Measurements from ENCODE around the gene PARP1.

Gene PARP1

DNA sequence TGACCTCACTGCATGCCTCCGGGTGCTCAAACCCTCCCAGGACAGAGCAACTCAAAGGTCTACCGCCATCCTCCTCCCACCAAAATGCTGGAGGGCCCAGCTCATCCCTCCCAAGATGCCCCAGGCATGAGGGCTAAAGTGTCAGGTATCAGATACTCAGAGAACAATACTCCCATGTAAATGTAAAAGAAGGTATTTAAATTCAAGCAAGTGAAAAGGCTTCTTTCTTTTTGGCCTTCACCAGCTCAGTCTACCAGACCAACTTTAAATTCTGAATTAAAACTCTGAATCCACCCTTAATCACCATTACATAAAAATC, 3.0 kb downstream of the PARP1 start:
- no peak for DNase-seq

DNA sequence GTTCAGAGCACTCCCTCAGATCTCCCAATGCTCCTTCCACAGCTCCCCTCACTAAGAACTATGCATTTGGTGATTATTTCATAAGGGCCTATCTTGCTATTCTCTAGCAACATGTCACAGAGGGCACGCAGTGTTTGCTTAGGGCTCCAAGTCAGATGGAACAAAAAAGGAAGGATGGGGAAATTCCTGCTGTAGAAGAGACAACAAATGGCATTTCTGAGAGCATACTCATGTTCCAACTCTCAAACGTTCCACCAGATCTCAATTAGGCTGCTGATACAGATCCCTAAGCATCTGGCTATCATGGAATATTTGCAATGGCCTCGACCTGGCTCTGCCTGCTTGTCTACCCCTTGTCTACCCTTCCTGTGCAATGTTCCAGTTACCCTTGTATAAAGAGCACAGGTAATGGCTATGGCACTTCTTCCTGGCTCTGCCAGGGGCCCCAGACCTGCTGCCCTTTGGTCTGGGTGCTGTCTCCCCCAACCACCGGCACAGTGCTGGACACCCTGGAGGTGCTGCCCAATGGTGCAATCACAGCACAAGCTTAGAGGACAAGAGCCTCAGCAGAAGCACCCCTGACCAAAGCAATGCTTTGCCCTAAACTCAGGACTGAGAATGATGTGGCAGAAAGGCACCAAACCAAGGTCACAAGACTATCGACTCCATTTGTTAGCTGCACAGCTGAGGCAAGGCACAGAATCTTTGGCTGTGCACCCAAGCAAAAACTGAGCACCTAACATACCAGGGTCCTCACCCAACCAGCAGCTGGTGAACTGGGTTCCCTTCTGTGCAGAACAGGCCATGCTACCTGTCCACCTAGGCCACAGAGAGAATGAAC, 3.6 kb downstream of the PARP1 start:
- DNase-seq = no peak

DNA sequence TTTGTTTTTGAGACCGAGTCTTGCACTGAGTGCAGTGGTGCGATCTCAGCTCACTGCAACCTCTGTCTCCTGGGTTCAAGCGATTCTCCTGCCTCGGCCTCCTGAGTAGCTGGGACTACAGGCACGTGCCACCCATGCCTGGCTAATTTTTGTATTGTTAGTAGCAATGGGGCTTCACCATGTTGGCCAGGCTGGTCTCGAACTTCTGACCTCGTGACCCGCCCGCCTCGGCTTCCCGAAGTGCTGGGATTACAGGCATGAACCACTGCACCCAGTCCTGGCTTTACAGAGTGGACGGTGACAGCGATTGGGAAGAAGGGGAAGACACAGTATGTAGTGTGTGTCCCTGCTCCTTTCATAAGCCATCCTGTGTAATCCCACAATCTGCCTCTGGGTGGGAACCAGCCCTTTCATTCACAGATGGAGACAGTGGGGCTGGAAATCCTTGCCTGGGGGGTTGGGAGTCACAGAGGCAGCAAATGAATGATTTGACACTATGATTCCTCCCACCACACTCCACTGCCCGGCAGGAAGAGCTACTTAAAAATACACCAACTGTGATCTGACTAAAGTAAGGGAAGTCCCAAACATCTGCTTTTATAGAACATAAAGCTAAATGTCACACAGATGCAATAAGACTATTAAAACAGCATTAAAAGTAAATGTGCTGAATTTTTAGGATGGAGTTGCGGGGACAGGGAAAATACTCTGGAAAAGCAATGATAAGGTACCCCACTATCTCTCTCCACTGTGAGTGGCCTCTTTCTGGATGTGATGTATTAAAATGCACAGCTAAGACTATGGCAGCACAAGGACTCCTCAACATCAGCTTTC, 4.5 kb downstream of the PARP1 start:
- DNase-seq = no peak

DNA sequence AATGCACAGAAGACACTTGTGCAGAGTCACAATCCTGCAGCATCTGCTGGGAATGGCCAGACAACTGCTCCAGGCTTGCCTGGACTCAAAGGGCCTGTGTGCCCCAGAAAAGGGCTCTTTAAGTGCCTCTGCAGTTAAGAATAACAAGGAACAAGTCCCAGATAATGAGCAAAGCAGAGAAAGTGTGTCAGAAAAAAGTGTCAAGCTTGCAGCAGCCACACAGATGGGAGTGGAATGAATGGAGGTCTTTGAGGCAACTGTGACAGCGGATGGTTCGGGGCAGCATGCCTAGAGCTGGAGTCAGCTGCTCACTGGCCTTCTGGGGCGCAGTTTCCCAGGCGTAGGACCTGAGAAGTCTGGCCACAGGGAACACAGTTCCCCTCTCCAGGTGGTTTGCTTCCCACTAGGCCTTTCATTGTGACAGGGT, 5.1 kb downstream of the PARP1 start:
- DNase-seq = no peak

DNA sequence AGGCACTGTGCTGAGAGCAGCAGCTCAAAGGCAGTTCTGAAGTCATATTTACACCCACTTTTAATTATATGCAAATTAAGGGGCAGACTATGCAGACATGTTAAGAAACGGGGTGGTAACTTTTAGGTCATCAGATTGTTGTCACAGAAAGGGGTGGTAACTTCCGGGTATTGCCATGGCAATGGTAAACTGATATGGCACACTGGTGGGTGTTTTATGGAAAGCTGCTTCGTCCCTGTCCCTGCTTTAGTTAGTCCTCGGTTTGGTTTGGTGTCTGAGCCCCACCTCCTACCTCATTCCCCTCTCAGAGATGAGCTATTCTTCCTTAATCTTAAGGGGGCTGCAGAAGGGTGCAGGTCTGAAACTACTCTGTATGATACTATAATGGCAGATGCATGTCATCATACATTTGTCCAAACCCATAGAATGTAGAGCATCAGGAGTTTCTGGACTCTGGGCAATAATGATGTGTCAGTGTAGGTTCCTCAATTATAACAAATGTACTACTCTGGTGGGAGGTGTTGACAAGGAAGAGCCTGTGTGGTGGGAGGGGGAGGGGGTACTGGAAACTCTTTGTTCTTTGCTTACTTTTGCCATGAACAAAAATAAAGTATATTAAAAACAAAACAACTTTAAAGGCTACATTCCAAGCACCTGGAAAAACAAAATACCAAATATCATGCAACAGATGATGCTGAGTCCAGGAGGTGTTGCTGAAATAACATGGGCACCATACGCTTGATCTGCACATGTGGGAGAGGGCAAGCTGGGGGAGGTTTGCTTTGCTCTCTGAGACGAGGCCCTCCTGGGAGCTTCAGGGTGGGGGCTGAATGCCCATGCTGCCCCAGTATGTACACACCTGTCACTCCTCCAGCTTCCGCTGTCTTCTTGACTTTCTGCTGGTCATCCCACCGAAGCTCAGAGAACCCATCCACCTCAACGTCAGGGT, 6.3 kb downstream of the PARP1 start:
- DNase-seq = no peak

DNA sequence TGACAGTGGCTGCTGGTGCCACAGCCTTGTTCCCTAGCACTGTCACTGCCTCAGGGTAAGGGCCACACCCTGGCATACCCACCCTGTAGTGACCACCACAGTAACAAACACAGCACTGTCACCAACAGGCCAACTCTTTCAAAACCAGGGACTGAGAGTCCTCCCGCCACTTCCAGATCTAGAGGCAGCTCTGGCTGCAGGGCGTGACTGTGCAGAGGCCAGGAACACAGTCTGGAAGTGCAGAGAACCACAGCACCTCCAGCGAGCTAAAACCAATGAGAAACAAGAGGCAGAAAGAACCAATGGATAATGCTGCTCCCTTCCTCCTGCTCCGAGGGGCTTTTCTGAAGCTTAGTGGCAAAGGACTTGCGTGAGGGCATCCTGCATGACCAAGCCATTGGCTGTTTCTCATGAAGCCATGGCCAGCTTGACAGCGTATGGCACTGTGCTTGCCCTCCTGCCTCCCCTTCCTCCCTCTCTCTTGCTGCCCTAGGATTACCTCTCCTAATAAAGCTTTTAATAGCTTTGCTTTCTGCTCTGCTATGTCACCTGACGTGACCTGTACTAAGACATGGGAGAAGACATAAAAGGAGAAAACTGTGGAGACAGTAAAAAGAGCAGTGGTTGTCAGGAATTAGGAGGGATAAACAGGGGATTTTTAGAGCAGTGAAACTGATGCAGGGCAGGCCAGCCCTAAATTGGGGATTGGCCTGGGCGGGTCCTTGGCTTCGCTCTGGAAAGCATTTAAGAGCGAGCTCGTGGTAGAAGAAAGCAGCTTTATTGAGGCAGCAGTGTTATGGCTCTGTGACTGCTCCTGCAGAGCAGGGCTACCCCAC, 7.2 kb downstream of the PARP1 start:
- DNase-seq = no peak

DNA sequence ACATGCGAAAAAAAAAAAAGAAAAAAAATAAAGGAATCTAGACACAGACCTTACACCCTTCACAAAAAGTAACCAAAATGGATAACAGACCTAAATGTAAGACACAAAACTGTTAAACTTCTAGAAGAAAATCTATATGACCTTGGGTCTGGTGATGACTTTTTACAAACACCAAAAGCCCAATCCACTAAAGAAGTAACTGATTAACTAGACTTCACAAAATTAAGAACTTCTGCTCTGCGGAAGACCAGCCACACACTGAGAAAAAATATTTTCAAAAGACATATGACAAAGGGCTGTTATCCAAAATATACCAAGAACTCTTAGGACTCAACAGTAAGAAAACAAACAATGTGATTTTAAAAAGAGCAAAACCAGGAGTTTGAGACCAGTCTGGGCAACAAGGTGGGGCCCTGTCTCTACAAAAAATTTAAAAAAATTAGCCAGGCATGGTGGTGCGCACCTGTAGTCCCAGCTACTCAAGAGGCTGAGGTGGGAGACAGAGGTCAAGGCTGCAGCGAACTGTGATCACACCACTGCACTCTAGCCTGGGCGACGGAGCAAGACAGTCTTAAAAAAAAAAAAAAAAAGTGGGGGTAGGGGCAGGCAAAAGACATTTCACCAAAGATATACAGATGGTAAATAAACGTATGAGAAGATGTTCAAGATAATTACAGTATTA, 9.8 kb downstream of the PARP1 start:
- DNase-seq = no peak

DNA sequence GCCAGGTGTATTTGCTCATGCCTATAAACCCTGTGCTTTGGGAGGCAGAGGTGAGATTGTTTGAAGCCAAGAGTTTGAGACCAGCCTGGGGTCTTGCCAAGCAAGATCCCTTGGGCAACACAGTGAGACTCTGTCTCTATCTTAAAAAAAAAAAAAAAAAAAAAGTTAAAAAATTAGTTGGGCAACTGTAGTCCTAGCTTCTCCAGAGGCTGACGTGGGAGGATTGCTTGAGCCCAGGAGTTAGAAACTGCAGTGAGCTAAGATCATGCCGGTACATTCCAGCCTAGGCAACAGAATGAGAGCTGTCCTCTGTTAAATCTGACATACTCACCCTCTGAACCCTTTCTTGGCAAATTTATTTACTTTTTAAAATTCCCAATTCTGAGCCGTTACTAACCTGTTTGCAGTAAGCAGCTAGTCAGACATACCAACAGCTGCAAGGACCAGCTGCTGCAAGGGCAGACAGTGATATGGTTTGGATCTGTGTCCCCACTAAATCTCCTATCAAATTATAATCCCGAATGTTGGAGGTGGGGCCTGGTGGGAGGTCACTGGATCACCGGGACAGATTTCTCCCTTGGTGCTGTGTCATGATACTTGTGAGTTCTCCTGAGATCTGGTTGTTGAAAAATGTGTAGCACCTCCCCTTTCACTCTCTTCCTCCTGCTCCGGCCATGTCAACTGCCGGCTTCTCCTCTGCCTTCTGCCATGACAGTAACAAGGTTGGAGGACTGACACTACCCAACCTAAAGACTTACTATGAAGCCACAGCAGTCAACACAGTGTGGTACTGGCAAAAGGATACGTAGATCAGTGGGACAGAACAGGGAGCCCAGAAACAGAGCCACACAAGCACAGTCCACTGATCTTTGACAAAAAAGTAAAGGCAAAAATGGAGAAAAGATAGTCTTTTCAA, 10.6 kb downstream of the PARP1 start:
- no peak for DNase-seq

DNA sequence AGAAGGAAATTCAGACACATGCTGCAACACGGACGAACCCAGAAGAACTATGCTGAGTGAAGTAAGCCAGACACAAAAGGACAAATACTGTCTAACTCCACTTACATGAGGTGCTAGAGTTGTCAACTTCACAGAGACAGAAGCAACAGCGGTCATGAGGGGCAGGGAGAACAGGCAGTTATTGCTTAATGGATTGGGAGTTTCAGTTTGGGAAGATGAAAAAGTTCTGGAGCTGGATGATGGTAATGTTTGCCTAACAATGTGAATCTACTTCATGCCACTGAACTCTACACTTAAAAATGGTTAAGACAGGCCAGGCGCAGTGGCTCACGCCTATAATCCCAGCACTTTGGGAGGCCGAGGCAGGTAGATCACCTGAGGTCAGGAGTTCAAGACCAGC, 12.1 kb downstream of the PARP1 start:
- no peak for DNase-seq

DNA sequence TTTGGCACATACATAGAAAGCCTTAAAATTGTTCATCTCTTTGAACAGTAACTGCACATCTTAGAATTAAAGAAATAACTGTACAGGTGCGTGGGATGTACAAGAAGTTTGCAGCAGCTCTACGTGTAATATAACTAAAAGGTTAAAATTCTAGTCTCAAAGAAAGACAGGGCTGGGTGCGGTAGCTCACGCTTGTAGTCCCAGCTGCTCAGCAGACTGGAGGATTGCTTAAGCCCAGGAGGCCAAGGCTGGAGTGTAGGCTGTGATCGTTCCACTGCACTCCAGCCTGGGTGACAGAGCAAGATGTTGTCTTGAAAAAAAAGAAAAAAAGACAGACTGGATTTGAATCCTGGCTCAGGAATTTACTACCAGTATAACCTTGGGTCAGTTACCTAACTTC, 13.4 kb downstream of the PARP1 start:
- no peak for DNase-seq

DNA sequence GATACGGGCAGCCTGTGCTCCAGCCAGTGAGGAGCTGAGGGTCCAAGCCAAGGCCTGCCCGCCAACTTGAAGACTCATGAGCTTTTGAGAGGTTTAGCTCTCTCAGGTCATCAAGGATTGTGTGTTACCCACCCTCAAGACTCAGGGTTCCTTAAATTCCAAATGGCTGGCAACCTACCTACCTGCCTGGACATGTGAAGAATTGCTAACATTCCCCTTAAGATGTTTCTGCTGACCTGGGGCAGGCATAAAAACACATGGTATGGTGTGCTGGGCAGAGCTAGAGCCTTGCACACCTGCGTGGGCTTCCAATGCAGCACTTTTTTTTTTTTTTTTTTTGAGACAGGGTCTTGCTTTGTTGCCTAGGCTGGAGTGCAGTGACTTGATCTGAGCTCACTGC, 17.2 kb downstream of the PARP1 start:
- no peak for DNase-seq

DNA sequence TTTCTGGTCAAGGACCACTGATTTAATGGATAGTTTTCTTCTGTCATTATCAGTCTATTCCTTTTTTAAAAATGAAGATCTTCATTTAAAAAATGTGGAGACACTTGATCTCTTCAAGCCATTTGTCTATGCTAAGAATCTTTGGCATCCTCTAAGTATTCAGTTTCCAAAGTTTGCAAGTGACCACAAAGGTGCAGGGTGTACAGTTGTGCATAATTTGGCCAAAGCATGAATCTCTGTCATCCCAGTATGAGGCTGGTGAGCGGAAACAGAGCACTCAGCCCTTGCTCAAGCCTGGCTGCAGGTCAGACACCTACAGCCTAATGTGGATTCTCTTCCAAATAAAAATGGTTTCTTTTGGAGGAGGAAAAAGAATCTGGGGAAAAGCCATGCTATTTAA, 19.8 kb downstream of the PARP1 start:
- no peak for DNase-seq

DNA sequence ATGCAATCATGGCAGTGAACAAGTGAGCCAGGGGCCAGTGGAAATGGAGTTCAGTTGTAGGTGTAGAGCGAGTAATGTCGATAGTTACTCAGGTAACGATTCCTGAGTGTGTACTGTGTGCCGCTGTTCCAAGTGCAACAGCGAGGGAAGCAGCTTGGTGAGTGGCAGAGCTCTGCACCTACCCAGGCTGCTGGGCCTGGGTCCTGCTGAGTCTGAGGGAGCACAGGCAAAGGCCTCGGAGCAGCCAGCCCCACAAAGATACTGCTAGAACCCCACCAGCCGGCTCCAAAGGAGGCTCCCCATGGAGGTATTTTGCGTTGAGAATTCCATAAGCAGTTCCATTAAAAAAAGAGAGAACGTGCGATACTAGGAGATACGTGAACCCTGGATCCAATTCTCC, 23.2 kb downstream of the PARP1 start:
- DNase-seq = no peak

DNA sequence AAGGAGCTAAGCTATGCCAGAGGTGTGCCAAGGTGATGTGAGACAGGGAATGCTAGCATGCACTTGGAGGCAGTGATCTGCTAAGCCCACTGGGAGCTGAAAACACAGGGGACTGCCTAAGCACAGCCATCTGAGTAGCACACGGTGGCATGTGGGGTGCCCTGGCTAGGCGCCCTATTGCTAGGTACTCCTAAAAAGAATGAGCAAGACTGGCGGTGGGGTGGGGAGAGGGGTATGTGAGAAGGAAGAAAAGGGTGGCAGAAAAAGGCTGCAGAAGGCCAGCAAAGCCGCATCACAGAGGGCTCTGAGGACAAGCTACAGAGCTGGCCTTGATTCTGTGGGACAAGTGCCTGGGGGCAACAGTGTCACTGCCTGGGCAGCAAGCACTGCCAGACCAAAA, 23.9 kb downstream of the PARP1 start:
- DNase-seq = no peak

DNA sequence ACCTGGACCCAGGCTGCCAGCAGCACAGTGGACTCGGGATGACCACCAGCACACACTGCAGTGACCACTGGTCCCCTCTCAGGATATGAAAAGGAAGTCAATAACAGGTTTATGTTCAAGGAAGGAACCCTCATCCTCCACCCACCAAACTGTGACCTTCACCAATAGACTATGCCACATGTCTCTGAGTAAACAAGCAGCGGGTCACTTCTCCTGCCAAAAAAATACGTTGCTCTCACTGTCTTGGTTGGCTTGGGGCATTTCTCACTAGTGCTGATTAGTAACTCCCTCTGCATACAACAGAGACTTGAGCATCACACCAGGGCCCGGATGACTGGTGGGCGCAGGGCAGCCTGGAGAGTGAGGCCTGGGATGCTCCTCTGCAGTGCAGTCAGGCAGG, 25.9 kb downstream of the PARP1 start:
- no peak for DNase-seq

DNA sequence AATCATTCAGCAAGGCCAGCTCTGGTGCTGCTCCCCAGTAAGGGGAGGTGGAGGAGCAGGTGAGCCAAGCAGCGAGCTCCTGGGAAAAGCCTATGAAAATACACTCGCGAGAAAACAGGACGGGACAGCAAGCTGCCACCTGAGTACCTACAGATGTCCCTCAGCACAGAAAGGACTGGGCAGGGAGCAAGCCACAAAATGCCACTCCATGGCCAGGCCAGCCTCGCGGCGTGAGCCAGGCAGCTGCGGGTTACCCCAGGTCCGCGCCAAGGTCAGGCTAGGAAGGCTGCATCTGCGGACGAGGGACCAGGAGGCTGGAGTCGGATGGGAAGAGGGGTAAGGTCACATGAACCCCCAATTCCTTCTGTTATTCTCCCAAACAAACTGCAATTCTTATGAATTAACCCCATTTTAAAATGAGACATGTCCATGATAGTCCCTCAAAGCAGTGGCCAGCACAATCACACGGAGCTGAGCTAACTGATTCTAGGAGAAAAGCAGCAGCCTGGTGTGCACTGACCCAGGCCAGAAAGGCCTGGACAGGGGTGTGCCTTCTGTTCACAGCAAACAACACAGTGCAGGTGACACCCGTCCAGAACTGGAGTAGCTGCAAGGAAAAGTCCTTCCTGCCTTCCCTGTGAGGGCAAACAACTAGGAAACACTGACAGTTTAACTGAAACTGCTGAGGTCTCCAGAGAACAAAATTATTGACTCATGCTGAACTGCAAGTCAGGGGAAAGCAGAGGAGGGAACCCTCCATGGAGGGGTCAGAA, 26.5 kb downstream of the PARP1 start:
- no peak for DNase-seq

DNA sequence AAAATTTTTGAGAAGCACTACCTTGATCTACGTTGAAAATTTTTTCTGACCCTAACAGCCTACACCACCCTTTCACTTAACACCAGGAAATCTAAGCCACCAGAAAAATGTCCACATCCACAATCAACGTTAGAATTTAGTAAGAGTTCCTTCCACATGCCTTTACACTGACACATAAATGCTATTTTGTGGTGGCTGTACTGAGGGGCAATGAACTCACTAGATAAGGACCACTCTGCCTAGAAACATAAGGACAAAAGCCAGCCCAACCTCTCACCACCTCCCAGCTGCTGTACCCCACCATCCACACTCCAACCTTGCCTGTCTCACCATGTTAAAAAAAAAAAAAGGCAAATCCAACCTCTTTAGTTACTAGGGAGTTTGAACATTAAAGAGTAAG, 29.8 kb downstream of the PARP1 start:
- DNase-seq = no peak

DNA sequence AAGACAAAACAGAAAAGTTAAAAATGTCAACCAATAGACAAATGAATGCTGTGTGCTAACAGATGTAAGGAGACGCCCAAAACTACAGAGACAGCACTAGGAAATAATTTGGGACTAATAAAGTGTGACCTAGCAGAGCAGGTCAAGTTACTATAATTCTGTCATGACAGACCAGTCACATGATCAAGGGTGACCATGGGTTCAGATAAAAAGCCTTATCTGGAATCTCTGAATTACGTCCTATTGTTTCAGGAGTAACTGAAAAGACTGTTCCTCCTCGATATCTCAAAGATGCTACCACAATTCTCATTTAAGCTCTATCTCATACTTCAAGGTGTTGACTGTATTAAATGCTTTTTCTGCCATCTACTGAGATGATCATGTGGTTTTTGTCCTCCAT, 31.6 kb downstream of the PARP1 start:
- no peak for DNase-seq

DNA sequence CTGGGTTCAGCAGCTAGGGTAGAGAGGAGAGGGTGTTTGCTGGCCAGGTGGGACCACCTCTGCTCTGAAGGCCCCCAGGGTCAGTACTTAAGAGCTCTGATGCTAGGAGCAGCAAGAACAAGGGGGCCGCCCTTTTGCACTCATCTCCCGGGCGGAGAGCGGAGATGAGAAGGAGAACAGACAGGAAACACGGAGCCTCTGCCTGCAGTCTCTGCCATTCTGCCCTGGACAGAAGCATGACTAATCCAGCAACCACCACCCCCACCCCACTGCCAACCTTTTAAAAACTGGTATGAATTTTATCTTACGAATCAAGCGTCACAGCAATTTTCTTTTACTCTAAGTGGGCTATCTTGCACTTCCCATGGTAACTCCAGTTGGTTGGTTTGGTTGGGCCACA, 34.5 kb downstream of the PARP1 start:
- no peak for DNase-seq

DNA sequence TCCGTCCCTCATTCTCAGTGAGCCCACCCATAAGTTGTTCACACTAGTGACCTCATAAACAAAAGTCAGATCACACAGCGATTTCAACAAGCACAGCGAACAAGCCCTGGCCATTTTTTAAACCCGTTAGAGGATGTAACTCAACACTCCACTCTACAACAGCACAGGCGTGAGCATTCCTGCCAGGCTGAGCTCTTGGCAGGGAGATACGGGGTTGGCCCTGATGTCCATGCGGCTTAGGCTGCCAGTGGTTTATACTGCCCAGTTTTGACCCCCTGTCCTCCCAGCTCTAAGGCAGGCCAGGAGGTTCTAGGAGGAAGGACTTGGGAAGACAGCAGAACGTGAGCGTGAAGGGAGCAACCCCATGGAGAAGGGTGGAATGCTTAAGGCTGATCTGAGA, 35.0 kb downstream of the PARP1 start:
- DNase-seq = no peak
